Activated CD4-positive, alpha-beta T cell treated with anti-CD3 and anti-CD28 coated beads, Interleukin-2, amount 10 ng/mL, durations not matched to agents 7 days and 5 days (primary cell): ENCODE data around the gene RPLP2. TPM values are rescaled to one million over a fixed set of nuclear protein-coding genes. Genes with fewer than 3 reads are reported as not detected.

Experiments used
- CTCF ChIA-PET: fragments of 350-600 bp; sonication (Branson Sonifier 250); formaldehyde crosslinking; loops from one replicate; lab custom pipeline; 2021; ENCODE audit warnings: antibody characterized with exemption; lab: Charles Lee
- POLR2A ChIA-PET: fragments of 350-600 bp; sonication (Branson Sonifier 250); formaldehyde crosslinking; loops from one replicate; lab custom pipeline; 2021; ENCODE audit warnings: antibody characterized with exemption; lab: Charles Lee
- DNase-seq: peaks from one replicate; pipeline ENCODE4 v3.0.0-alpha.2; 2020
- H3K27ac Mint-ChIP-seq: one replicate; pipeline ENCODE4 v1.8.0; 2021; ENCODE audit warnings: mild to moderate bottlenecking, moderate library complexity, mixed read lengths
- H3K27me3 Mint-ChIP-seq: one replicate; pipeline ENCODE4 v1.8.0; 2021; ENCODE audit warnings: mixed read lengths
- H3K36me3 Mint-ChIP-seq: one replicate; pipeline ENCODE4 v1.8.0; 2021; ENCODE audit warnings: low read depth, mixed read lengths
- H3K4me1 Mint-ChIP-seq: one replicate; pipeline ENCODE4 v1.8.0; 2021; ENCODE audit warnings: mixed read lengths
- H3K4me3 Mint-ChIP-seq: one replicate; pipeline ENCODE4 v1.8.0; 2021; ENCODE audit warnings: mild to moderate bottlenecking, moderate library complexity, mixed read lengths
- H3K9me3 Mint-ChIP-seq: one replicate; pipeline ENCODE4 v1.8.0; 2021; ENCODE audit warnings: mixed read lengths
- total RNA-seq, 2 experiments: library from RNA; stranded (reverse); gene quantifications; one replicate each; pipeline ENCODE4 v1.2.3, GENCODE V29; 2021

The RPLP2 gene
- total RNA-seq, 2 experiments from 2014 or later: 1,927 to 2,229 TPM

GRCh38 chr11:789943-790342, 19.8 kb upstream of the RPLP2 start, which contains the start of gene CEND1:
Gene CEND1, minus strand, starts transcription at chr11:790090. Its CDS starts 1,514 bp downstream, at chr11:788576.
- no peak within 1 kb of the TSS for H3K4me3 Mint-ChIP-seq
- POLR2A ChIA-PET: no interaction called here
- peak; percentile 47 for DNase-seq
- no peak within 1 kb of the TSS for H3K27ac Mint-ChIP-seq
- H3K9me3 Mint-ChIP-seq: no peaks in the 10 kb centered on the region
- CTCF ChIA-PET: interaction anchor here (1.1 kb wide), 1 partner anchor 29 kb away, joined by 3 read pairs; the partner anchor contains the start of gene PNPLA2
- H3K36me3 Mint-ChIP-seq: peaks cover 4% of the 10 kb centered on the region
- H3K4me1 Mint-ChIP-seq: peaks cover 13% of the 10 kb centered on the region
- H3K27me3 Mint-ChIP-seq: no peaks in the 10 kb centered on the region

- no peak for DNase-seq
- H3K9me3 Mint-ChIP-seq: no peaks in the 10 kb centered on the region
- POLR2A ChIA-PET: interaction anchor here (1.3 kb wide), 1 partner anchor 14 kb away, joined by 4 read pairs; the partner anchor contains the start of gene GATD1
- no peaks in the 10 kb centered on the region for H3K27me3 Mint-ChIP-seq
- CTCF ChIA-PET: interaction anchor here (0.9 to 1.1 kb wide), 2 partner anchors 12 to 28 kb away, joined by 3 to 4 read pairs; partner anchors contain the start of gene PNPLA2
- peaks cover 4% of the 10 kb centered on the region for H3K36me3 Mint-ChIP-seq
- H3K4me1 Mint-ChIP-seq: peaks cover 16% of the 10 kb centered on the region
- no peak overlapping the region for H3K4me3 Mint-ChIP-seq
- no peak overlapping the region for H3K27ac Mint-ChIP-seq
These were observed 18.8 kb upstream of the RPLP2 start for GRCh38 chr11:790721-791564.

- Mint-ChIP-seq H3K27ac (no peak overlapping the region), H3K4me1 (peaks cover 22% of the 10 kb centered on the region), H3K4me3 (no peak overlapping the region), H3K27me3 (no peaks in the 10 kb centered on the region), H3K36me3 (peaks cover 4% of the 10 kb centered on the region), H3K9me3 (no peaks in the 10 kb centered on the region)
- DNase-seq: no peak
- ChIA-PET POLR2A (interaction anchor here (1.3 kb wide), 1 partner anchor 15 kb away, joined by 4 read pairs; the partner anchor contains the start of gene GATD1), CTCF (interaction anchor here (0.5 to 1.3 kb wide), 4 partner anchors 11 to 135 kb away, joined by 3 to 4 read pairs (median 3); no protein-coding TSS in a partner anchor)
These were observed 17.9 kb upstream of the RPLP2 start for GRCh38 chr11:791658-792534.

GRCh38 chr11:792535-792821, 17.3 kb upstream of the RPLP2 start:
- peaks cover 27% of the 10 kb centered on the region for H3K4me1 Mint-ChIP-seq
- no peaks in the 10 kb centered on the region for H3K9me3 Mint-ChIP-seq
- peaks cover 4% of the 10 kb centered on the region for H3K36me3 Mint-ChIP-seq
- no peak overlapping the region for H3K4me3 Mint-ChIP-seq
- H3K27me3 Mint-ChIP-seq: no peaks in the 10 kb centered on the region
- H3K27ac Mint-ChIP-seq: no peak overlapping the region
- DNase-seq: no peak
- CTCF ChIA-PET: interaction anchor here (0.6 to 1.3 kb wide), 2 partner anchors 16 to 136 kb away, joined by 3 read pairs; no protein-coding TSS in a partner anchor
- POLR2A ChIA-PET: no interaction called here

- peaks cover 25% of the 10 kb centered on the region for H3K4me1 Mint-ChIP-seq
- DNase-seq: no peak
- H3K36me3 Mint-ChIP-seq: peaks cover 4% of the 10 kb centered on the region
- no peaks in the 10 kb centered on the region for H3K9me3 Mint-ChIP-seq
- ChIA-PET POLR2A (no interaction called here), CTCF (interaction anchor here (0.6 to 1.3 kb wide), 2 partner anchors 15 to 136 kb away, joined by 3 read pairs; no protein-coding TSS in a partner anchor)
- H3K27me3 Mint-ChIP-seq: no peaks in the 10 kb centered on the region
- no peak overlapping the region for H3K4me3 Mint-ChIP-seq
- no peak overlapping the region for H3K27ac Mint-ChIP-seq
These were observed 16.9 kb upstream of the RPLP2 start for GRCh38 chr11:792873-793272.

GRCh38 chr11:793556-793955, 16.2 kb upstream of the RPLP2 start:
- POLR2A ChIA-PET: no interaction called here
- H3K4me1 Mint-ChIP-seq: peaks cover 25% of the 10 kb centered on the region
- H3K4me3 Mint-ChIP-seq: no peak overlapping the region
- peaks cover 4% of the 10 kb centered on the region for H3K36me3 Mint-ChIP-seq
- CTCF ChIA-PET: interaction anchor here (0.6 to 1.3 kb wide), 2 partner anchors 15 to 222 kb away, joined by 3 read pairs; no protein-coding TSS in a partner anchor
- no peaks in the 10 kb centered on the region for H3K27me3 Mint-ChIP-seq
- no peak for DNase-seq
- no peak overlapping the region for H3K27ac Mint-ChIP-seq
- H3K9me3 Mint-ChIP-seq: no peaks in the 10 kb centered on the region

- H3K36me3 Mint-ChIP-seq: peaks cover 4% of the 10 kb centered on the region
- no peak for DNase-seq
- ChIA-PET CTCF (interaction anchor here (0.6 to 0.8 kb wide), 2 partner anchors 10 to 223 kb away, joined by 3 read pairs; no protein-coding TSS in a partner anchor), POLR2A (no interaction called here)
- no peak overlapping the region for H3K27ac Mint-ChIP-seq
- no peak overlapping the region for H3K4me3 Mint-ChIP-seq
- H3K27me3 Mint-ChIP-seq: no peaks in the 10 kb centered on the region
- no peaks in the 10 kb centered on the region for H3K9me3 Mint-ChIP-seq
- H3K4me1 Mint-ChIP-seq: peaks cover 23% of the 10 kb centered on the region
These were observed 15.6 kb upstream of the RPLP2 start for GRCh38 chr11:794013-794765.

- no peak for DNase-seq
- Mint-ChIP-seq H3K4me3 (peak overlapping the region; percentile 84), H3K36me3 (peaks cover 4% of the 10 kb centered on the region), H3K9me3 (no peaks in the 10 kb centered on the region), H3K4me1 (peaks cover 23% of the 10 kb centered on the region), H3K27ac (no peak overlapping the region), H3K27me3 (no peaks in the 10 kb centered on the region)
- ChIA-PET CTCF (interaction anchor here (0.6 to 1.4 kb wide), 3 partner anchors 11 to 112 kb away, joined by 3 read pairs; no protein-coding TSS in a partner anchor), POLR2A (no interaction called here)
These were observed 14.8 kb upstream of the RPLP2 start for GRCh38 chr11:794766-795633.

- POLR2A ChIA-PET: interaction anchor here (0.6 kb wide), 2 partner anchors 22 to 479 kb away, joined by 3 to 4 read pairs; no protein-coding TSS in a partner anchor
- Mint-ChIP-seq H3K27ac (peak overlapping the region; percentile 80), H3K27me3 (no peaks in the 10 kb centered on the region), H3K9me3 (no peaks in the 10 kb centered on the region), H3K4me1 (peaks cover 23% of the 10 kb centered on the region), H3K36me3 (peaks cover 4% of the 10 kb centered on the region), H3K4me3 (peak overlapping the region; percentile 84)
- DNase-seq: peak; percentile 85
- CTCF ChIA-PET: interaction anchor here (0.6 to 1.7 kb wide), 4 partner anchors 10 to 111 kb away, joined by 3 to 7 read pairs (median 3); no protein-coding TSS in a partner anchor
These were observed 13.9 kb upstream of the RPLP2 start for GRCh38 chr11:795634-796564.

- Mint-ChIP-seq H3K4me3 (peak overlapping the region; percentile 84), H3K36me3 (peaks cover 3% of the 10 kb centered on the region), H3K9me3 (no peaks in the 10 kb centered on the region), H3K4me1 (peaks cover 23% of the 10 kb centered on the region), H3K27me3 (no peaks in the 10 kb centered on the region), H3K27ac (peak overlapping the region; percentile 80)
- POLR2A ChIA-PET: interaction anchor here (0.6 kb wide), 3 partner anchors 21 to 184 kb away, joined by 3 to 4 read pairs (median 4); no protein-coding TSS in a partner anchor
- no peak for DNase-seq
- CTCF ChIA-PET: interaction anchor here (0.6 to 1.7 kb wide), 7 partner anchors 9 to 55 kb away, joined by 3 to 7 read pairs (median 3); partner anchors contain the start of genes CRACR2B and PNPLA2
These were observed 13.0 kb upstream of the RPLP2 start for GRCh38 chr11:796565-797295.
